ENCODE results near the gene SEPSECS.

GRCh38 chr4:25113915-25114904 lies 46.0 kb downstream of the SEPSECS start:
- no peak for TF ChIP-seq CTCF (conservative IDR thresholded peaks at IDR 0.05)
- no peak for TF ChIP-seq EZH2 (IDR thresholded peaks at IDR 0.05; ENCODE audit: low read depth)
